GM08714 (cell line): ENCODE measurements around the gene TMEM240.

Experiments
- H3K4me3 ChIP-seq: fragments of 200-500 bp; sonication (Bioruptor generic); 2 replicates; pipeline ENCODE4 v1.5.1; 2014; ENCODE audit warnings: mild to moderate bottlenecking, low read length, inconsistent platforms
- ZNF274 ChIP-seq: IDR thresholded peaks from 2 replicates; pipeline ENCODE4 v1.6.1; 2012; ENCODE audit warnings: mild to moderate bottlenecking, low read depth, low read length

TMEM240 gene

GRCh38 chr1:1550591-1551432, 10.4 kb upstream of the TMEM240 start:
- no peak overlapping the region for H3K4me3 ChIP-seq
- no peak for TF ChIP-seq ZNF274

DNA sequence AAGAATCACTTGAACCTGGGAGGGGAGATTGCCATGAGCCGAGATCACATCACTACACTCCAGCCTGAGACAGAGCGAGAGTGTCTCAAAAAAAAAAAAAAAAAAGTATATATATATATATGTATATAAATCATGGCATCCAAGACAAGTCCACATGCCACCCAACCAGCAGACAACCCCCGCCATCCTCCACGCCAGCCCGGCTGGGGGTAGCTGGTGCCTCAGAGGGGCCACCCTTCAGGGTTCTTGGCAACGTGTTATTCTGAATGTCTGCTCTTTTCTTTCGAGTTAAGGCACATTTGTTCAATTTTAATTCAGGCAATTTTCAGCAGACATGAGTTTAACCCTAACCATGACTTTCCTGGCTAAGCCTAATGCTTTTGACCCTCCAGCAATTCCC, 9.7 kb upstream of the TMEM240 start:
- TF ChIP-seq ZNF274 = no peak
- H3K4me3 ChIP-seq = no peak overlapping the region

DNA sequence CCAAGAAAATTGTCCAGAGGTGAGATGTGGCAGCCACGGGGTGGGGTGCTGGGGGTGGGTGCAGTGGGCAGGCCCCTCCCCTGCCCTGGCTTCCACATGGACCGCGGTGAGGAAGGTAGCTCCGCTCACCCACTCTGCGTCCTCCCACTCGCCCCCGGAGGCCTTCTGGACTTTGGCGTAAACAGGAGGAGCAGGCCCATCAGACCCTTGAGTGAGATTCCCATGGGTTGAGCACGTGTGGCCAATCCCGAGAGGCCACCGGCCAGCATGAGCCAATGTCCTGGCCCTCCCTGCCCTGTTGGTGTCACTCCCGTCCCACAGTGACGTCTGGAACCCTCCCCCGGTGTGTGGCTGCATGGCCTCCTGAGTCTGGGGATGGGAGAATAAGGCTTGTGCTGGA, 8.2 kb upstream of the TMEM240 start:
- no peak overlapping the region for H3K4me3 ChIP-seq
- no peak for TF ChIP-seq ZNF274

- H3K4me3 ChIP-seq = no peak overlapping the region
Observed at GRCh38 chr1:1547476-1547875, 7.1 kb upstream of the TMEM240 start.

GRCh38 chr1:1547011-1547410, 6.6 kb upstream of the TMEM240 start:
- H3K4me3 ChIP-seq = no peak overlapping the region
- no peak for TF ChIP-seq ZNF274

More at GRCh38 chr1:1547476-1547875, 7.1 kb upstream of the TMEM240 start:
- no peak for TF ChIP-seq ZNF274

DNA sequence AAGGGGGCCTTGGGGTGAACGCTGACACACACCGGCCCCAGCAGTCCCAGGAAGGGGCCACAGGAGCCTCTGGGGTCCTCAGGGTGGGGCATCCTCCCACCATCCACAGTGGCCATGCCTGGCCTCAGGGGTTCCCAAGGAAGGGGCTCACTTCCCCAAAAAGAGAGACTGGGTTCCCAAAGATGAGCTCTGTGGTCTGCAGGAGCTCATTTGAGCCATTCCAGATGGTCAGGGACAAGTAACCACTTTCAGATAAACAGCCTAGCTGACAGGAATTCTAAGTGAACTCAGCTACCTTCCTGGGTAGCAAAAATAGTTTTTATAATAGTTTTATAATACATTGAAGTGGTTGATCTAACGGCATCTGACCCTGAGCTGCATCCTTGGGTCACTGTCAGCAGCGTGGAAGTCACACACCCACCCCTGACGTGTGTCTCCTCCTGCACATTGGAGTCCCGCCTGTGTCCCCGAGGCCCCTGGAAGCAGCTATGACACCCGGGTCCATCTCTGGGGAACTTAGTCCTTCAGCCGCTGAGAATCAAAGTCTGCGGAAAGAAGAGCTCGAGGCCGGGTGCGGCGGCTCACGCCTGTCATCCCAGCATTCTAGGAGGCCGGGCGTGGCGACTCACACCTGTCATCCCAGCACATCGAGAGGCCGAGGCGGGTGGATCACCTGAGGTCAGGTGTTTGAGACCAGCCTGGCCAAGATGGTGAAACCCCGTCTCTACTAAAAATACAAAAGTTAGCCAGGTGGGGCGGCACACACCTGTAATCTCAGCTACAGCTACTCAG, 5.7 kb upstream of the TMEM240 start:
- no peak for TF ChIP-seq ZNF274
- no peak overlapping the region for H3K4me3 ChIP-seq

- H3K4me3 ChIP-seq = no peak overlapping the region
- no peak for TF ChIP-seq ZNF274
Observed at GRCh38 chr1:1544544-1544943, 4.1 kb upstream of the TMEM240 start.

DNA sequence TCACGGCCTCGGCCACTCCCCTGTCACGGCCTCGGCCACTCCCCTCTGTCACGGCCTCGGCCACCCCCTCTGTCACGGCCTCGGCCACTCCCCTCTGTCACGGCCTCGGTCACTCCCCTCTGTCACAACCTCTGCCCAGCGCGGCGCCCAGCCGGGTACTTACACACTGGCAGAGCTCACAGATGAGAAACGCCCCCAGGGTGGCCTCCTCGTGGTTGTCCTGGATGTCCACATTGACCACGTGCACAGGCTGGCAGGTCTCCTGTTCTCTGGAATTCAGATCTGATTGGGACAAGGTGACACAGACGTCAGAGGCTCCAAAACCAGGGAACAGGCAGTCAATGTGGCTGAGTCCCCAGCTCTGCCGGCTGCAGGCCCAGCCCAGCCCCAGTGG, 3.3 kb upstream of the TMEM240 start:
- no peak for TF ChIP-seq ZNF274
- H3K4me3 ChIP-seq = no peak overlapping the region

DNA sequence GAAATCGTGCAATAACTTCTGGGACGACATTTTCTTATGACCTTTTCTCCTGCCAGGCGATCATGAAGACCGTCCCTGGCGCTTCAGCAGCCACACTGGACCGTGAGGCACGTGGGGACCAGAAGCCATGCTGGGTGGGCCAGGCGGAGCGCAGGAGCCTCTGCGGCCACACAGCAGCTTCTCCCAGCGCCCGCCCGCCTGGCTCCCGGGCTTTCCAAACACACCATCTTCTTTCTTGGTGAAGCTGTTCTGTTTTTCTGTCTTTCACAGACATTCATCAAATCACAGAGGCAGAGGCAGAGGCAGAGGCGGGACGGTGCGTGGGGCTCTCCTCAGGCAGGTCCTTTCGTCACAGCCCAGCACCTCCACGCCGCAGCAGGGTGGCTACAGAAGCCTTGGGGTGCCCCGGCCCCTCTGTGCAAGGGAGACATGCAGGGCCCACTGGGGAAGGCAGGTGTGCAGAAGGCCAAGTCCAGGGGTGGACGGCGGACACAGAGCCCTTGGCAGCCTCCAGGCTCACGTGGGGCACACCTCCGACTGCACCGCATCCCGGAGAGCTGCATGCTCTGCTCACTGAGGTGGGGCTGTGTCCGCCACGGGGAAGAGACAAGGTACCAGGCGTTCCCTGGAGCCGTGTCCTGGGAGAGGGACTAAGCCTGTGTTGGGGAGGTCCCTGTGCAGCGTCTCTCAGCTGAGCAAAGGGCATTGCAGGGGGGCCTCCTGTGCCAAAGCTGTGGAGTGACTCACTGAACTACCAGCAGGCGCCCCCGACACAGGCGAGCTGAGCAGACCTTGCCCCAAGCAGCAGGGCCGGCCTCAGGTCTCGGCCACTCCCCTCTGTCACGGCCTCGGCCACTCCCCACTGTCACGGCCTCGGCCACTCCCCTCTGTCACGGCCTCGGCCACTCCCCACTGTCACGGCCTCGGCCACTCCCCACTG, 2.6 kb upstream of the TMEM240 start:
- no peak for TF ChIP-seq ZNF274
- no peak overlapping the region for H3K4me3 ChIP-seq

DNA sequence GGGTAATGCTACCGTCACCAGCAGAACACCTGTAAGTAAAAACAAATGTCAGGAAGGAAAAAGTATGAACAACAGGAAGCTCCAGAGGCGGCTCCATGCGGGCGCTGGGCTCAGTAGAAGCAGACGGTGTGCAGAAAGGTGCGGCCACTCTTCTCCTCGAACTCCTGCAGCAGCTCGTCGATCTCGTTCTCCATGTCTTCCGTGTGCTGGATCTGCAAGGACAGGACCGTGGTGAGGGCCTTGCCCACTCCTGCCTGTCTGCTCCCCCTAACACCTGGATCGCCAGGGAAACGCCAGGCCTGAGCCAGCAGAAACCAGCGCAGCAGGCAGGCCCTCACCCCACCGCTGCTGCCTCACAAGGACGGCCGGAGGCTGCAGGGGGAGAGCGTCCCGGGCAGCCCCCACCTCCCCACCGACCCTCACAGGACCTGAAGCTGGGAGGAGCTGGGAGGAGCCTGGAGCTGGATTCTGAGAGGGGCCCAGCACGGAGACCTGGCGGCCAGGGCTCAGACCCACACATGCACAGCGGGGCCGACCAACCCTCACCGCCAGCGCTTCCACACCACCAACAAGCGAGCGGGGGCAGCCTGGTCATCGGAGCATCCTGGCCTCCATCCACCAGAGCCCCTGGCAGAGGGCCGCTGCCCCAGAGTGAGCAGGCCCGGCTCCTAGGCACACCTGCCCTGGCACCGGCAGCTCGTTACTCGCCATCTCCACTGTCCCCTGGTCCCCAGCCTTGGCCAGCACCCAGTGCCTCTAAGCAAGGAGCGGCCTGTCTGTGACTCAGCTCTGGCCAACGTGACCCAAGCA, 1.7 kb upstream of the TMEM240 start:
- H3K4me3 ChIP-seq = no peak overlapping the region
- no peak for TF ChIP-seq ZNF274

GRCh38 chr1:1540818-1541628, 599 bp upstream of the TMEM240 start:
- H3K4me3 ChIP-seq = no peak overlapping the region

GRCh38 chr1:1539310-1540089, 924 bp downstream of the TMEM240 start:
- no peak overlapping the region for H3K4me3 ChIP-seq

More at GRCh38 chr1:1540818-1541628, 599 bp upstream of the TMEM240 start:
- no peak for TF ChIP-seq ZNF274

More at GRCh38 chr1:1539310-1540089, 924 bp downstream of the TMEM240 start:
- TF ChIP-seq ZNF274 = no peak
